GM19463 (cell line): ENCODE measurements around the gene FOXI3.
"Not testable (repeated sequence)": the region's sequence is repeated elsewhere in the genome, so short reads cannot be mapped to it uniquely, and the experiment has no call there.

Experiments used
- ATAC-seq: cut with Tn5 transposase; IDR thresholded peaks from one replicate; pipeline ENCODE4 v1.9.1; 2021; ENCODE audit warnings: mild to moderate bottlenecking, moderate library complexity; ENCODE audit not compliant: unreplicated experiment

Gene FOXI3

GRCh38 chr2:88442473-88442872, 10.0 kb downstream of the FOXI3 start:
- no peak for ATAC-seq

GRCh38 chr2:88442061-88442460, 10.4 kb downstream of the FOXI3 start:
- no peak for ATAC-seq

GRCh38 chr2:88437010-88437409, 15.5 kb downstream of the FOXI3 start:
- ATAC-seq, result no peak

GRCh38 chr2:88429929-88430328, 22.6 kb downstream of the FOXI3 start:
- ATAC-seq, result no peak

GRCh38 chr2:88423733-88424132, 28.8 kb downstream of the FOXI3 start:
- ATAC-seq, result no peak

GRCh38 chr2:88419051-88419450, 33.4 kb downstream of the FOXI3 start:
- not testable (repeated sequence) for ATAC-seq

- no peak for ATAC-seq
Observed at GRCh38 chr2:88416016-88416663, 36.4 kb downstream of the FOXI3 start.

GRCh38 chr2:88408870-88409269, 43.6 kb downstream of the FOXI3 start:
- ATAC-seq, result not testable (repeated sequence)

- no peak for ATAC-seq
Observed at GRCh38 chr2:88400037-88400767, 52.3 kb downstream of the FOXI3 start.

- ATAC-seq, result no peak
Observed at GRCh38 chr2:88398180-88398579, 54.3 kb downstream of the FOXI3 start.
